SHP77 treated with DMSO at 0.1 percent for 48 hours (cell line): ENCODE data around the gene ZNF296.
A peak's percentile ranks its signal among the peaks of the same experiment; 100 is the strongest.

ENCODE experiments used
- DNase-seq: peaks from one replicate; lab custom pipeline; 2025; lab: John Stamatoyannopoulos, UW

ZNF296 gene

DNA sequence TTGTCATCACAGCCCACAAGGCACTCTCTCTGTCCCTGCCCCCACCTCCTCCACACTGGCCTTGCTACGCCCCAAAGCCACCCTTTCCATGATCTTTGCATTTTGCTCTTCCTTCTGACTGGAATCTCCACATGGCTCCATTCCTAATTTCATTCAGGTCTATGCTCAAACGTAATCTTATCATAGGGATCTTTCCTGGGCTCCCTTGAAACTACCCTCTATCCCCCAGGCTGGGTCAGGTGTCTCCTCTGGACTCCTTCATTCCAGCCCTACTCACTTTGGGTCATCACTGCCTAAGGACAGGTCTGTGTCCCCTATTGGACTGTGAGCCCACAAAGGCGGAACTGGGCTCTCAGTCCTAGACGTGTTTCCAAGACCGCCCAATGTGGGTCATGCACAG, 5.9 kb upstream of the ZNF296 start:
- DNase-seq: no peak

DNA sequence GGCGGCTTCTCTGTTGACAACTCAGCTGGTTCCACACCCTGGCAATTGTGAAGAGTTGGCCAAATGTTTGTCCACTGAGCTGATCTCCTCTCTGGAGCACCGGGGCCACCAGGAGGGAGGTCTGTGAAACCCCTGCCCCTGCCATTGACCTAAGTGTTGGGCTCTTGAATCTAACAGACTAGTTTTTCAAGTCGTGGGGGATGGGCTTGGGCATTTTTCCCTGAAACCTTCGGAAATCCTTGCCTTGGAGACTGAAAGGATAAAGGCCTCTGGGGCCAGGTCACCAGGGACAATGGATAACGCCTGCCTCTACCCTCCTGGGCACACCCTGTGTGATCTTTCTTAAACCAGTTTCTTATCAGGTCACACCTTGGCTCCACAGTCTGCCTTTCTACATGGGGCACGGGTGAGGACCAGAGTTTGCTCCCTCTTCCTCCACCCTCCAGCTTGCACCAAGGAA, 3.7 kb upstream of the ZNF296 start:
- no peak for DNase-seq

DNA sequence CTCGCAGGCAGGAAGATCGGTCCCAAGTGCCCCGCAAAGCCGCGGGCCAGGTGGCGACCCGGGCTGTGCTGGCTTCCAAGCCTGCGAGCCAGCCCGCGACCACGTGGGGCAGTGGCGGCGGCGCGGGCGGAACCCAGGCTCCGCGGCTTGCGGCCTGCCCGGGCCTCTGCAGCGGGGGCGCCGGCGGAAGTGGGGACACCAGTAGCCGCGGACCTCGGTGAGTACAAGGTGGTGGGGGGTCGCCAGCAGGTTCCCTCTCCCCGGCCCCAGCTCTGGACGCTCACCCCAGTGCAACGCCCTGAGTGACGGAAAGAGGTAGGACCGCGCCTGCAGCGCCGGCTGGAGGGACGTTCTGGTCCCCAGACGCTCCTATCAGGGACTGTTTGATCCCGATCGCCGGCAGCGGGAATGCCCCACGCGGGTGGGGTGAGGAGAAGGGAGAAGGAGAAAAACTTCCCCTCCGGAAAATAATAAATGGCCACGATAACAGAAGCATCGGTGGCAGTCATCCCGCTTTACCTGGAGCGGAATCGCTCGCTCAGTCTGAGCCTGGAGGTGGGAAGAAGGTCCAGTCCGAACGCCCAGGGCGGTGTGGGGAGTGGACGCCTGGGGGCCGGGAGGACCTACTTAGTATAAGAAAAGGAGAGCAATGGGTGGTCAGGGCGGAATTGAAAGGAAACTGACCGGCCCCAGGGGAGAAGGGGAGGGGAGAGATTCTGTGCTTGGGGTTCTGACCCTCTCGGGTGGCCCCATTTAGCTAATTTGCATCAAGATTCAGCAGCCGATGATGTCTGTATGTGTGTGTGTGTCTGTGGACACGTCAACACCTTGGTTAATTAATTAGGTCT, 3.0 kb upstream of the ZNF296 start, which contains the start of gene GEMIN7:
Gene GEMIN7, plus strand, starts transcription at position 198 of the 848 bp plus-strand sequence. CDS start 10,855 bp downstream, outside the sequence.
- DNase-seq: peak; percentile 42

DNA sequence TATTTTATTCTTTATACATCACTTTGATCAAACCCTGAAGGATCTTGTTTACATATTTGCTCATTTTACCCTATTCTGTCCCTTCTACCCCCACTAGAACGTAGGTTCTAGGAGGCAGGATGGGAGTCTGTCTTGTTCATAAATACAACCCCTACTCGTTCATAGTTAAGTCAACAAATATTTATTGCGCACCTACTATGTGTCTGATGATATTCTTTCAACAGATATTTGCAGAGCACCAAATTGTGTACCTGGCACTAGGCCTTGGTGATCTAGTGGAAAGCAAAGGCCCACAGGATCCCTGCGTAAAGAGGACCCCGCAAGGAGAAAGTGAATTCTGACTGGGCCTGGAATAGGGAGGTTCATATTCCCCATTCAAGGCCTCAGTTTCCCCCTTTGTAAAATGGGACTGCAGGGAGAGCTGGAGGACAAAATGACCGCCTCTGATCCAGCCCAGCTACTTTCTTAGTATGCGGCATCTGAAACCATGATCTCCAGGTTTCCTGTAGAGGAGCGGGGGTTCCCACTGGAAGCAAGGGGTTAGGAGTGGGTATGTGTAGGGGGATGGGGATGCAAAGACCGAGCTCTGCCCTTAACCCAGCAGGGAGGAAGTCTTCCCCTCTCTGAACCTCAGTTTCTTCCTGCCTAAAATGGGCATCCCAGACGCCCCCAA, 2.2 kb upstream of the ZNF296 start:
- no peak for DNase-seq

GRCh38 chr19:45076851-45077730, 813 bp upstream of the ZNF296 start:
- DNase-seq: no peak

- no peak for DNase-seq
These were observed 813 bp downstream of the ZNF296 start for GRCh38 chr19:45075301-45076028.

GRCh38 chr19:45074744-45075300, 1.5 kb downstream of the ZNF296 start:
- DNase-seq: no peak

DNA sequence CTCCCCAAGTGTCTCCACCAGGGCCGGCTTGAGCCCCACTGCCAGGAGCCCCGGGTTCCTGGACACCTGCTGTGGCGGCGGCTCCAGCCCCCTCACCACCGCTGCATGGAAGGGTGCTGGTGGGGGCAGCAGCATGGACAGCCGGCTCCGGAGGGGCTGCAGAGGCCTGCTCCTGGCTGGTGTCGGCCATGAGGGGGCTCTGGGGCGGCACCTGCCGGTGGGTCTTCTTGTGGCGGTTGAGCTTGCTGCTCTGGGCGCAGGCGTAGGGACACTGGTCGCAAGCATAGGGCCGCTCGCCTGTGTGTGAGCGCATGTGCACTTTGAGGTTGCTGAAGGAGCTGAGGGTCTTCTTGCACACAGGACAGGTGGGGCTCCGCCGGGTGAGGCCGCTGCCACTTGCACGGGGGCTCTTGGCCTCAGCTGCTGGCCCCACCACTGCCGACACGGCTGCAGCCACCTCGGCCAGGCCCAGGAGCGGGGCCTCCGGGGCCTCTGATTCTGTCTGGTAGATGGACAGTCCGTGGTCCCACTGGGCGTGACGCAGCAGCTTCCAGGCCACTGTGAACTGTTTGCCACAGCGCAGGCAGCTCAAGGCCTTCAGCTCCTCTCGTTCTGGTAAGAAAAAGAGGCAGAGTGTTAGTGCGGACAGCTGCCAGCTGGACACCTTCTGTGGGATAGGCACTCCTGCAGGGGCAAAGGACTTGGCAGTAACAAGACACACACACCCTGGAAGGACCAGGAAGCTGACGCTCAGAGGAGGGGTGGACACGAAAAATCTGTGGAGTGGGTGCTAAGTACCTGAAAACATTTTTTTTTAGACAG, 4.1 kb downstream of the ZNF296 start:
- no peak for DNase-seq

DNA sequence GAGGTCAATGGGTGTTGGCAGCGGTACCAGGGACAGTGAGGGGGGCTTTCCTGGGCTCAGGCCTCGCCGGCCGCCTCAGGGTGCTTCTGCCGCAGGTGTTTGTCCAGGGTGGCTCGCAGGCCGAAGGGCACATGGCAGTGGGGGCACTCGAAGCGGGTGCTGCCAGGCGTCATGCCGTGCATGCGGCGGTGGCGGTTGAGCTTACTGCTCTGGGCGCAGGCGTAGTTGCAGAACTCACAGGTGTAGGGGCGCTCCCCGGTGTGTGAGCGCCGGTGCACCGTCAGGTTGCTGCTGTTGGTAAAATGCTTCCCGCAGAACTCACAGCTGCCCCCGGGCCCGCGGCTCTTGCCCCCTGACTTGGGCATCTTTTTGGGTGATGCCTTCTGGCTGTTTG, 4.7 kb downstream of the ZNF296 start:
- DNase-seq: no peak

DNA sequence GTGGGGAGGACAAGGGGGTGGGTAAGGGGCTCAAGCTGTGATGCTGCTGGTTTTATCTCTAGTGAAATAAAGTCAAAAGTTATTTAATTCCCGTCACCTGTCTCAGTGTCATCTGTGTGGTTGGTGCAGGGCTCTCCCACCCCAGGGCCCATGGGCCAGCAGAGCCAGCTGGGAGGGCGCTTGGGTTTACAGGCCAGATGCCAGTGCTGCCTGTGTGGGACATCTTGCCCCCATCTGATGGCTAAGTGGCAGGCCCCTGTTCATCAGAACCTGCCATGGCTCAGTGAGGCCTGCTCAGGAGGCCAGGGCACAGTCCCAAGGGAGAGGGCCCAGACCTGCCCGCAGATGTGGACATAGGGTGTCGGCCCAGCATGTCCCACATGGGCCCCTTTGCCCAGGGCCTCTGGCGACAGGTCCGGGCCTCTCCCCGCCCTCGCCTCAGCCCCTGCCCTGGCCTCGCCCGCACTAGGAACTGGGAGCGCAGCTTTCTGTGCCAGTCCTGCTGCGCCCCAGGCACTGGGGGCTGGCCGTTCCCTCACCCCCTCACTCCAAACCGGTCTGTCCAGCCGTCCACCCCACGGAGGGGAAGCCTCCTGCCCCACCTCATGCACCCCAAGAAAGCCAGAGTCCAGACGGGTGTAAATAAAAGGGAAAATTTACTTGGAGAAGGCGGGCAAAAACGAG, 5.3 kb downstream of the ZNF296 start:
- DNase-seq: no peak

DNA sequence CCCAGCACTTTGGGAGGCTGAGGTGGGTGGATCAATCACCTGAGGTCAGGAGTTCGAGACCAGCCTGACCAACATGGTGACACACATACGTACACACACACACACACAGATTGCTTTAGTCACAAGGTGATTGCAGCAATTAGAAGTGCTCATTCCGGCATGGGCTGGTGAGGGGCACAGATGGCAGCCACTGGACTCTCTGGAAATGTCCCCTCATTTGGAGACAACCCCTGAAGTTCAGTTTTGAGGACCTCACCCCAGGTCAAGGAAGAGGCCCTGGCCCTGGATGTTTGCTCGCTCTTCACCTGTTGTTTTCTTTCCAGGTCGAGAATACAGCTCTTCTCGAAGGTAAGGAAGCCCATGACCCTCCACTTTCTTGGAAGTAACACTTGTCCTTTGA, 6.1 kb downstream of the ZNF296 start:
- DNase-seq: no peak

DNA sequence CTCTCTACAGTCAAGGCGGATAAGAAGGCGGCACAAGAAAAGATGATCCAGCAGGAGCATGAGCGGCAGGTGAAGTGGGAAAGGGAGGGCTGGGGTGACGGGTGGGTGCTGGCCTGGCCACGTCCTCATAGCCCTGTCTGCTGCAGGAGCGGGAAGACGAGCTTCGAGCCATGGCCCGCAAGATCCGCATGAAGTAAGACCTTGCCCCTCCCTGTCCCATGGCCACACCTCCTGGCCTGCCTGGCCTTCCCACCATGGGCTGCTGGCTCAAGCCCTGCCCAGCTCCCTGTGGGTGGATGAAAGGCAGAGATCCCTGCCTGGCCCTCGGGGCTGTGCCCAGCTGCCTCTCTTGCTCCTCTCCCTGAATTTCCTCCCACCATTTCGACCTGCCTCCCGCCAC, 7.2 kb downstream of the ZNF296 start:
- no peak for DNase-seq

GRCh38 chr19:45068041-45068440, 8.2 kb downstream of the ZNF296 start:
- no peak for DNase-seq

GRCh38 chr19:45066921-45067661, 9.2 kb downstream of the ZNF296 start:
- DNase-seq: no peak

- no peak for DNase-seq
These were observed 12.2 kb downstream of the ZNF296 start for GRCh38 chr19:45063851-45064801.

DNA sequence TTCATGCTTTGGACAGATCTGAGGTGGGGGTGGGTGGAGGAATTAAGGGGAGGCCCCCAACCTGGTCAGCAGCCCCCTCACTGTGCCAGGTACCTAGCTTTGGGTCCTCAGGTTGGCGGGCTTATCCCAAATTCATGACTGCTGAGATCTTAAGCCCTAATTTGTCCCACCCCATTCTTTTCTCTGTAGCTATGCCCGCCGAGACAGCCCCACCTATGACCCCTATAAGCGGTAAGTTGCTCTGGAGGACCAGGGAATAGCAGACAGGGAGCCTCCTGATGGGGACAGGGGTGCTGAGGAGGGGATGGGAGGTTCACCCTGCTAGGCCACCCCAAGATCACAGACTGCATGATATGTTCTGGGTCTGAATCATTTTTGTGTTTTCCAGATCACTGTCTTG, 14.3 kb downstream of the ZNF296 start:
- DNase-seq: no peak

DNA sequence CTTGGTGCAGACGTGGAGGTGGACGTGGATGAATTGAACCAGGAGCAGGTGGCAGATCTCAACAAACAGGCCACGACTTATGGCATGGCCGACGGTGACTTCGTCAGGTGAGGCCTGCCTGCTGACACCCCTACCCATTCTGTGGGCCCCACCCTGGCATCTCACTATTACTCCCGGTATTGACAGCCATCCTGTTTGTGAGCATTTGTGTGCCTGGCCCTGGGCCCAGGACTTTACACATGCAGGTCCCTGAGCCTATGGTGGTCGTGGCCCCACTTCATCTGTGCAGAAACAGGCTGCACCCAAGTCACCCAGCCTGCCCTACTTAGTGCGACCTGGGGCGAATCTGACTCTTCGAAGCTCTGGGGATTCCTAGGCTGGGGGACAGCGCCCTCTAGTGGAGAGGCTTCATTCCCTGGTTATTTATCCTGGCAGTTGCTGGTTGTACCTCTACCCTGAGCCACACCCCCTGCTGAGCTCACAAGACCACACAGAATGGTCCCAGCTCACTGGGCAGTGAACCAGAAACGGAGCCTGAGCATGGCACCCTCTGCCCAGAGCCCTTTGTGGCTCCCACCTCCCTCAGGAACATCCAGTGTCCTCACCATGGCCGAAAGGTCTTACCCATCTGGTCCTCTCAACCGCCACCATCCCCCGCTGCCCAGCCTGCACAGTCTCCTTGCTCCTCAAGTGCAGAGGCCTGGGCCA, 16.9 kb downstream of the ZNF296 start:
- DNase-seq: peak; percentile 46
